Type B pancreatic cell (in vitro differentiated cells): Measurements from ENCODE around the gene LTBP1. TPM values are rescaled to one million over a fixed set of nuclear protein-coding genes. Genes with fewer than 3 reads are reported as not detected.

Source experiments
- DNase-seq: peaks from one replicate; pipeline ENCODE4 v3.0.0; 2021; ENCODE audit warnings: mixed read lengths; ENCODE audit not compliant: unreplicated experiment; ENCODE audit errors: extremely low spot score
- H3K27ac Mint-ChIP-seq: 2 replicates; pipeline ENCODE4 v1.8.0; 2021; ENCODE audit warnings: mild to moderate bottlenecking, mixed read lengths
- H3K27me3 Mint-ChIP-seq: 2 replicates; pipeline ENCODE4 v1.8.0; 2021; ENCODE audit warnings: mixed read lengths
- H3K36me3 Mint-ChIP-seq: 2 replicates; pipeline ENCODE4 v1.8.0; 2021; ENCODE audit warnings: mixed read lengths
- H3K4me1 Mint-ChIP-seq: one replicate; pipeline ENCODE4 v1.8.0; 2021; ENCODE audit warnings: mixed read lengths; ENCODE audit not compliant: unreplicated experiment
- H3K4me3 Mint-ChIP-seq: 2 replicates; pipeline ENCODE4 v1.8.0; 2021; ENCODE audit warnings: mild to moderate bottlenecking, mixed read lengths
- H3K9me3 Mint-ChIP-seq: 2 replicates; pipeline ENCODE4 v1.8.0; 2021; ENCODE audit warnings: mixed read lengths
- CTCF ChIP-seq: fragments of 200-600 bp; sonication (generic); conservative IDR thresholded peaks from 2 replicates; pipeline ENCODE4 v1.5.0; 2021; ENCODE audit warnings: antibody characterized with exemption, mild to moderate bottlenecking
- total RNA-seq: library from RNA; stranded (reverse); gene quantifications from 2 replicates; pipeline ENCODE4 v1.2.1, GENCODE V29; 2021; ENCODE audit warnings: low replicate concordance

Gene LTBP1
- total RNA-seq, 1 donor from 2014 or later: 53.3 TPM

DNA sequence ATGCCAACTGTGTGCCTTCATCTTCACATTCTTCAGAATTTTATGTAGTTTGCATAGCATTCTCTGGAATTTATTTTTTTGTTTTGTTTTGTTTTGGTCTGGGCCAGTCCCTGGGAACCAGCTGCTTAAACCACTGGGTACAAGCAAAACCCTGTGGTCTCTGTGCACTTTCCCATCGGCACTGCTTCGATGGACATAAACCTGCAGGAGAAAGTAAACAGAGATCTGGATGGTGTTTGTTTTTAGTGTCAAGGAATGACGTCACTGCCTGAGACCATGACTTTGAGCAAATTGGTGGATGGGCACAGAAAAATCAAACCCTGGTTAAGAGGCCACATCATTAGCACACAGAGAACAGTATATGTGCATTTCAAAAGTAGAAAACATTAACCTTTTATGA is 465.0 kb downstream of the LTBP1 start:
- peaks cover 6% of the 10 kb centered on the region for H3K4me1 Mint-ChIP-seq
- DNase-seq: no peak
- TF ChIP-seq CTCF: no peak
- H3K4me3 Mint-ChIP-seq: no peak overlapping the region
- H3K9me3 Mint-ChIP-seq: peaks cover 11% of the 10 kb centered on the region
- H3K27me3 Mint-ChIP-seq: no peaks in the 10 kb centered on the region
- no peaks in the 10 kb centered on the region for H3K36me3 Mint-ChIP-seq
- H3K27ac Mint-ChIP-seq: no peak overlapping the region

DNA sequence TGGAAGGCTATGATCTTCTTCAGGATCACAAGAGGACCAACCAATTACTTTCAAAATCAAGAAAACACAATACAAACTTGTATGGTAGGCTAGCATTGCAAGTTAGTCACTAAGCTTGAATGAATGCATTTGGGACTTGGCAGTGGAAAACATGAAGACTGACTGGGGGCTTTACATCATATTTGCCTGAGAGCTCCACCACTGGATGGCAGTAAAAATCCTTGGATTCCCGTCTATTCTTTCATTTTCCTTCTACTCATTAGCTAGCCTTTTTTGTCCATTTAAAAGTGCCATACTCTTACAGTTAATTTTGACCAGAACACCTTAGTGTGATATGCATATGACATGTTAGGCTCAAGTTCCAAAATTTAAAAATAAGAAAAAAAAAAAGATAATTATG is 466.2 kb downstream of the LTBP1 start:
- H3K27ac Mint-ChIP-seq: no peak overlapping the region
- no peak for DNase-seq
- H3K36me3 Mint-ChIP-seq: no peaks in the 10 kb centered on the region
- TF ChIP-seq CTCF: no peak
- no peak overlapping the region for H3K4me3 Mint-ChIP-seq
- peaks cover 6% of the 10 kb centered on the region for H3K4me1 Mint-ChIP-seq
- no peaks in the 10 kb centered on the region for H3K27me3 Mint-ChIP-seq
- peaks cover 7% of the 10 kb centered on the region for H3K9me3 Mint-ChIP-seq

GRCh38 chr2:33419581-33420200 is 472.9 kb downstream of the LTBP1 start:
- no peak for TF ChIP-seq CTCF
- Mint-ChIP-seq H3K27ac (no peak overlapping the region), H3K27me3 (no peaks in the 10 kb centered on the region), H3K4me3 (no peak overlapping the region), H3K9me3 (peaks cover 4% of the 10 kb centered on the region), H3K4me1 (peaks cover 4% of the 10 kb centered on the region), H3K36me3 (no peaks in the 10 kb centered on the region)
- DNase-seq: no peak

DNA sequence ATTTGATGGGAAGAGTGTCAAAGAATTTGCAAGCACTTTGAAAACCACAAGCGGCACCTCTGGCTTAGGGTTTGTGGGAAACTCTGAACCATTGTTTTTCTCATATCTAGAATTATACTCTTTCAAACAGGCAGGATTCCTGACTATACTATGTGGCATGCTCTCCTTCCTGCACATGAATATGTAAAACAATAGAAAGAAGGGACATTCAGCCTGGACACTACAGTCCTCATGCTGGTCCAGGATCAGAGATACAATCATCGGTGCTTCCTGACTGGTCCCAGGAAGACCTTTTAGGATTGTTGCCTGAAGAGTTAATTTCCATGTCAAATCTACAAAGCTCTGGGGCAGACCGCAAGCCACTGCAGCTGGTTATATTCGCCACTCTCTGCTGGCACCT is 474.0 kb downstream of the LTBP1 start:
- H3K9me3 Mint-ChIP-seq: peaks cover 4% of the 10 kb centered on the region
- no peak overlapping the region for H3K4me3 Mint-ChIP-seq
- no peak for DNase-seq
- H3K4me1 Mint-ChIP-seq: peaks cover 4% of the 10 kb centered on the region
- no peak for TF ChIP-seq CTCF
- no peak overlapping the region for H3K27ac Mint-ChIP-seq
- H3K27me3 Mint-ChIP-seq: no peaks in the 10 kb centered on the region
- H3K36me3 Mint-ChIP-seq: no peaks in the 10 kb centered on the region

DNA sequence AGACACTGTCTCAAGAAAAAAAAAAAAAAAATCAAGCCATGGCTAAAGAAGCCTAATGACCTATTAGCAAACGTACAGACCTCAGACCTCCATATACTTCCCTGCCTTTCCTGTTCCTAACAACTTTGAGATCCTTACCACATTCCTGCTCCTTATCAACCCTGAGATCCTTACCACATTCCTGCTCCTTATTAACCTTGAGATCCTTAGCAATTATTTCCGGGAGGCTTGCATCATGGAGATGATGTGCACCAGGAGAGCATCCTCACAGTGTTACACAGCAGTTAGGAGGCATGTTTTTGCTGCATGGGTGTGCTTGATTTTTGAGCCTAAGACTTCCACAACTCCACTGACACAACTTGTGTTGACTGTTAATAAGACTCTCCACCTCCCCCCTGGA is 475.1 kb downstream of the LTBP1 start:
- DNase-seq: no peak
- no peak for TF ChIP-seq CTCF
- H3K9me3 Mint-ChIP-seq: peaks cover 4% of the 10 kb centered on the region
- H3K27me3 Mint-ChIP-seq: no peaks in the 10 kb centered on the region
- no peak overlapping the region for H3K27ac Mint-ChIP-seq
- no peak overlapping the region for H3K4me3 Mint-ChIP-seq
- no peaks in the 10 kb centered on the region for H3K36me3 Mint-ChIP-seq
- peaks cover 4% of the 10 kb centered on the region for H3K4me1 Mint-ChIP-seq

- Mint-ChIP-seq H3K27ac (no peak overlapping the region), H3K4me3 (no peak overlapping the region), H3K36me3 (no peaks in the 10 kb centered on the region), H3K4me1 (no peaks in the 10 kb centered on the region), H3K27me3 (no peaks in the 10 kb centered on the region), H3K9me3 (peaks cover 4% of the 10 kb centered on the region)
- no peak for TF ChIP-seq CTCF
- no peak for DNase-seq
Measured at GRCh38 chr2:33425161-33425560, 478.4 kb downstream of the LTBP1 start.
